DND-41 (cell line): ENCODE data around the gene RUVBL1.

Source experiments
- EZH2 ChIP-seq: IDR thresholded peaks from 3 replicates; pipeline ENCODE4 v1.6.1; 2012; ENCODE audit warnings: borderline replicate concordance, low read depth, mild to moderate bottlenecking, moderate library complexity, low read length, inconsistent platforms; ENCODE audit not compliant: severe bottlenecking
- TF ChIP-seq, protein P1 (sequence below): IDR thresholded peaks from 2 replicates; pipeline ENCODE4 v1.5.1; 2012; ENCODE audit warnings: borderline replicate concordance, low read length, moderate library complexity, mild to moderate bottlenecking; ENCODE audit not compliant: poor library complexity, severe bottlenecking; ENCODE audit errors: extremely low read depth

GRCh38 chr3:128051837-128052594 is 71.6 kb downstream of the RUVBL1 start, which contains the start of gene SEC61A1:
- TF ChIP-seq, protein P1, sequence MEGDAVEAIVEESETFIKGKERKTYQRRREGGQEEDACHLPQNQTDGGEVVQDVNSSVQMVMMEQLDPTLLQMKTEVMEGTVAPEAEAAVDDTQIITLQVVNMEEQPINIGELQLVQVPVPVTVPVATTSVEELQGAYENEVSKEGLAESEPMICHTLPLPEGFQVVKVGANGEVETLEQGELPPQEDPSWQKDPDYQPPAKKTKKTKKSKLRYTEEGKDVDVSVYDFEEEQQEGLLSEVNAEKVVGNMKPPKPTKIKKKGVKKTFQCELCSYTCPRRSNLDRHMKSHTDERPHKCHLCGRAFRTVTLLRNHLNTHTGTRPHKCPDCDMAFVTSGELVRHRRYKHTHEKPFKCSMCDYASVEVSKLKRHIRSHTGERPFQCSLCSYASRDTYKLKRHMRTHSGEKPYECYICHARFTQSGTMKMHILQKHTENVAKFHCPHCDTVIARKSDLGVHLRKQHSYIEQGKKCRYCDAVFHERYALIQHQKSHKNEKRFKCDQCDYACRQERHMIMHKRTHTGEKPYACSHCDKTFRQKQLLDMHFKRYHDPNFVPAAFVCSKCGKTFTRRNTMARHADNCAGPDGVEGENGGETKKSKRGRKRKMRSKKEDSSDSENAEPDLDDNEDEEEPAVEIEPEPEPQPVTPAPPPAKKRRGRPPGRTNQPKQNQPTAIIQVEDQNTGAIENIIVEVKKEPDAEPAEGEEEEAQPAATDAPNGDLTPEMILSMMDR, result no peak
- no peak for TF ChIP-seq EZH2
